ENCODE results near the gene TMEM109.

The TMEM109 gene

GRCh38 chr11:60927061-60927592 lies 13.2 kb downstream of the TMEM109 start:
- no peak for DNase-seq

DNA sequence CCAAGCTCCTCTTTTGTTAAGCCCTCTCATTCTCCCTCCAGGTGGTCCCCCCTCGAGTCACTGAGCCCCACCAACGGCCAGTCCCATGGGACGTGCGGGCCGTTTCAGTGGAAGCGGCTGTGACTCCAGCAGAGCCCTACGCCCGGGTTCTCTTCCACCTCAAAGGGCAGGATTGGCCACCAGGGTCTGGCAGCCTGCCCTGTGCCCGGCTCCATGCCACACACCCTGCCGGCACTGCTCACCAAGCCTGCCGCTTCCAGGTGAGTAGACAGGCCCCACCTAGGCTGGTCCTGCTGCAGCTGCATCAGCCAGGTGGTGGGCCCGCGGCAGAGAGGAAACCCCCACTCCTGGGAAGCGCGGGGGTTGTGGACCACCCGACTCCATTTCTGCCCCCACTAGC lies 13.6 kb downstream of the TMEM109 start:
- no peak for DNase-seq

DNA sequence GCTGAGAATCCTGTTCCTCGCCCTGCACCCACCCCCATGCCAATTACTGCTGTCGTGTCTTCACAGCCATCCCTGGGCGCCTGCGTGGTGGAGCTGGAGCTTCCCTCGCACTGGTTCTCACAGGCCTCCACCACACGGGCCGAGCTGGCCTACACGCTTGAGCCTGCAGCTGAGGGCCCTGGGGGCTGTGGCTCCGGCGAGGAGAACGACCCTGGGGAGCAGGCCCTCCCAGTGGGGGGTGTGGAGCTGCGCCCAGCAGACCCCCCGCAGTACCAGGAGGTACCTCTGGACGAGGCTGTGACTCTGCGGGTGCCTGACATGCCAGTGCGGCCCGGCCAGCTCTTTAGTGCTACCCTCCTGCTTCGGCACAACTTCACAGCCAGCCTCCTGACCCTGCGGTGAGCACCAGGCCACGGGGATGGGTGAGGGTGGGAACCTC lies 14.6 kb downstream of the TMEM109 start:
- DNase-seq = no peak

GRCh38 chr11:60929764-60930163 lies 15.8 kb downstream of the TMEM109 start:
- no peak for DNase-seq

DNA sequence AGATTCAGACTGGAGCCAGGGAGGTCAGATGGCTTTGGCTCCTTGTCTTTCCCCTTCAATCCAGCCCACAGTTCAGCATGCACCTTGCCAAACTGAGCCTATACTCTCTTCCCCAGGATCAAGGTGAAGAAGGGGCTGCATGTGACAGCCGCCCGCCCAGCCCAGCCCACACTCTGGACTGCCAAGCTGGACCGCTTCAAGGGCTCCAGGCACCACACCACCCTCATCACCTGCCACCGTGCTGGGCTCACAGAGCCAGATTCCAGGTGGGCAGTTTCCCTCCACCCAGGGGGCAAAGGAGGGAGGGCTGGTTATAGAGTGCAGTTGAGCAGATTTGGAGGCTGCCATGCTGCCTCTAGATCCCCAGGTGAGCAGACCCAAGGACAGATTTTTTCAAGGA lies 16.4 kb downstream of the TMEM109 start:
- no peak for DNase-seq

DNA sequence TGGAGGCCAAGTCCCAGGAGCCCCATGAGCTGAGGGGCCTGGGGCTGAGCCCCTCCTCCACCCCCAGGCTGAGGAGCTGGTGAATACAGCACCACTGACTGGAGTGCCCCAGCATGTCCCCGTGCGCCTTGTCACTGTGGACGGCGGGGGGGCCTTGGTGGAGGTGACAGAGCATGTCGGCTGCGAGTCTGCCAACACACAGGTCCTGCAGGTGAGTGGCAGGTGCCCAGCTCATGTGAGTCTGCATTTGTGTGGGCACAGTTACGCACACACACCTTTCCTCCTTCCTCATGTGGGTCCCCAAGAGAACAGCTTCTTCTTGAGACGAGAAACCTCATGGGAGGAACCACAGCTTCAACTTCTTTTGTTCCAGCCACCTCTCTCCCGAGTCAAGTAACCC lies 18.0 kb downstream of the TMEM109 start:
- no peak for DNase-seq

DNA sequence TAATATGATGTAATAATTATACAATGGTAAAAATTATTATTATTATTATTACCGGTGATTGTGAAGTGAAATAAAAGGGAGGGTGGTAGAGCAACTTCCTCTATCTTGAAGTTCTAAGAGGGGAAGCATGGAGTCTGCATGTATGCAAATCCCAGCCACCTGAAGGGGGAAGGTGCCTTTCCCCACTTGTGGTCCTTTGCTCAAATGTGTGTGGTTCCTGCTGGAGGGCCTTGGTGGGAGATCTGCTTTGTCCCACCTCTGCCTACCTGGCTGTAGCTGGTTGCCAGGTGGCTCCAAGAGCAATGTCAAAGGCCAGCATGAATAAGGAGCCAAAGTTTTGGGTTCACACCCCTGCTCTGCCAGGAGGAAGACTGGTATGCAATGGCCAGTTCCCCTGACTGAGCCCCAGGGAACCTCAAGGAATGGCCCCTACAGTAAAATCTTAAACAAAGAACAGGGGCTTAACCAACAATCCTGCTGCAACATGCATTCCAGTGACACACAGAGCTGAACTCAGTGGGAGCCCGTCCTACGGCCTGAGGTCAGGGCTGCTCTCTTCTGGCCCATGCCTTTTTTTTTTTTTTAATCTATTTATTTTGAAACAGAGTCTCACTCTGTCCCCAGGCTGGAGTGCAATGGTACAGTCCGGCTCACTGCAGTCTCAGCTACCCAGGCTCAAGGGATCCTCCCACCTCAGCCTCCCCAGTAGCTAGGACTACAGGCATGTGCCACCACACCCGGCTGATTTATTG lies 18.8 kb downstream of the TMEM109 start:
- DNase-seq = no peak

DNA sequence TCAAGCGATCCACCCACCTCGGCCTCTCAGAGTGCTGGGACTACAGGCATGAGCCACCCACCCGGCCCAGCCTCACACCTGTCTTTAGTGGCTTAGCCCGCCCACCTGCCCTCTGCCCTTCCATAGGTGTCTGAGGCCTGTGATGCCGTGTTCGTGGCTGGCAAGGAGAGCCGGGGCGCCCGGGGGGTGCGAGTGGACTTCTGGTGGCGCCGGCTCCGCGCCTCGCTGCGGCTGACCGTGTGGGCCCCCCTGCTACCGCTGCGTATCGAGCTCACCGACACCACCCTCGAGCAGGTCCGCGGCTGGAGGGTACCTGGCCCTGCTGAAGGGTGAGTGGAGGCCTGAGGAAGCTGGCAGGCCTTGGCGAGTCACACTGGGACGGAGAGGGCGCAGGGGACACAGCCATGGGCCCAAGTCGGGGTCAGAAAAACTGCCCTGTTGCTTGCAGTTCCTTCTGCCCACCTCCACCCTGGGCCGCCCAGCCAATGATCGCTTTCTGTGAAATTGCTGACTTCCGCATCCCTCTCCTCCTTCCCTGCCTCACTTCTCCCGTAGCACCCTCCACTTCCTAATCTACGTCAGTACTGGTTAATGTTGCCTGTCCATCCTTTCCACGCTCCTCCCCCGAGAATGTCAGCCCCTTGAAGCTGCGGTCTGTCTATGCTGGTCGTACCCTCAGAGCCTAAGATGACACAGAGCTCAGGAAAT lies 19.6 kb downstream of the TMEM109 start:
- DNase-seq = no peak

GRCh38 chr11:60934124-60934789 lies 20.3 kb downstream of the TMEM109 start:
- DNase-seq = no peak

- no peak for DNase-seq
Observed at GRCh38 chr11:60934790-60935605, 21.0 kb downstream of the TMEM109 start.

- no peak for DNase-seq
Observed at GRCh38 chr11:60935676-60936442, 21.9 kb downstream of the TMEM109 start.

GRCh38 chr11:60936467-60937143 lies 22.6 kb downstream of the TMEM109 start:
- no peak for DNase-seq

- DNase-seq = no peak
Observed at GRCh38 chr11:60937144-60937527, 23.2 kb downstream of the TMEM109 start.

DNA sequence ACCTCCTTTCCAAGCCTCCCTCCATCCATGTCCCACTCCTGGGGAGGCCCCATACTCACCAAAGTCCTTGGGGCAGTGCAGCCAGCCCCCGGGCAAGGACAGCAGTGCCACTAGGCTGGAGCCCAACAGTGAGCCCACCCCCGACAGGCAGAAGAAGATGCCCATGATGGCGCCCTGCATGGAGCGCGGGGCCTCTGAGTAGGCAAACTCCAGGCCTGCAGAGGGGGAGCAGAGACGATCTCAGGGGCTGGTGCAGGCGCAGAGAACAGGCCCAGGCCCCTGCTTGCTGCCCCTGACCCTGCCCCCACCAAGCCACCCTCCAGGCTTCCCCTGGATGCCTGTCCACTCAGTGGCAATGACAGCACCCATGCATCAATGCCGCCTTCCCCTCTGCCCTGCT lies 23.9 kb downstream of the TMEM109 start:
- DNase-seq = no peak

DNA sequence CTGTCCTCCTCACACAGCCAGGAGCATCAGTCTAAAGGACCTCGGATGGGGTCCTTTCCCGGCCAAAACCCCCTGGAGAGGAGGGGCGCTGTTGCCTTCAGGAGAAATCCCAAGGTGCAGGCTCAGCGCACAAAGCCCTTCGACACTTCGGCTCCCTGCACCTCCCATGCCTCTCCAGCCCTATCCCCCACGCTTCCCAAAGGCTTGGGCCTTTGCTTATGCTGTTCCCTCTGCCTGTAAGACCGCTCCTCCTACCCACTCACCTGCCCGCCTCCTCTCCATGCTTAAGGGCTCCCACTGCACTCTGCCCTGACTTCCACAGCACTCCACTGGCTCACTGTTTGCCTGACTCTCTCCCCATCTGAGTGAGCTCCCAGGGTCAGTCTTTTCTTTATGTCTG lies 24.5 kb downstream of the TMEM109 start:
- no peak for DNase-seq

- no peak for DNase-seq
Observed at GRCh38 chr11:60939301-60939700, 25.3 kb downstream of the TMEM109 start.

GRCh38 chr11:60939855-60940254 lies 25.9 kb downstream of the TMEM109 start:
- no peak for DNase-seq

- DNase-seq = no peak
Observed at GRCh38 chr11:60941371-60942119, 27.6 kb downstream of the TMEM109 start.

GRCh38 chr11:60942219-60942618 lies 28.3 kb downstream of the TMEM109 start:
- no peak for DNase-seq

GRCh38 chr11:60942970-60943565 lies 29.1 kb downstream of the TMEM109 start:
- peak; percentile 23 to 66 for DNase-seq
